Fibroblast of lung (primary cell): ENCODE measurements around the gene CFAP73.

Source experiments
- CTCF ChIP-seq, 2 donors: IDR thresholded peaks in 1 of 2; conservative IDR thresholded peaks in 1 of 2; 1 replicate in 1 of 2; 2 replicates in 1 of 2; pipeline ENCODE4 v1.5.1; 2011 to 2012; ENCODE audit warnings: low read length in 2 of 2, control low read depth in 1 of 2, inconsistent platforms in 1 of 2, low read depth in 1 of 2, mild to moderate bottlenecking in 1 of 2
- EZH2 ChIP-seq: IDR thresholded peaks from 2 replicates; pipeline ENCODE4 v1.5.1; 2012; ENCODE audit warnings: low read length, control low read depth, mild to moderate bottlenecking; ENCODE audit errors: missing control alignments

GRCh38 chr12:113161415-113162016 lies 12.0 kb downstream of the CFAP73 start:
- no peak for TF ChIP-seq CTCF (conservative IDR thresholded peaks at IDR 0.05 in 1 of 2, IDR thresholded peaks at IDR 0.05 in 1 of 2; ENCODE audit: low read depth in 1 of 2, low read length in 2 of 2)
- TF ChIP-seq EZH2: no peak
